ENCODE results near the gene CUTA.
"Not testable (repeated sequence)": the region's sequence is repeated elsewhere in the genome, so short reads cannot be mapped to it uniquely, and the experiment has no call there.

The CUTA gene

GRCh38 chr6:33420491-33421343, 2.8 kb upstream of the CUTA start:
- no peak for DNase-seq

DNA sequence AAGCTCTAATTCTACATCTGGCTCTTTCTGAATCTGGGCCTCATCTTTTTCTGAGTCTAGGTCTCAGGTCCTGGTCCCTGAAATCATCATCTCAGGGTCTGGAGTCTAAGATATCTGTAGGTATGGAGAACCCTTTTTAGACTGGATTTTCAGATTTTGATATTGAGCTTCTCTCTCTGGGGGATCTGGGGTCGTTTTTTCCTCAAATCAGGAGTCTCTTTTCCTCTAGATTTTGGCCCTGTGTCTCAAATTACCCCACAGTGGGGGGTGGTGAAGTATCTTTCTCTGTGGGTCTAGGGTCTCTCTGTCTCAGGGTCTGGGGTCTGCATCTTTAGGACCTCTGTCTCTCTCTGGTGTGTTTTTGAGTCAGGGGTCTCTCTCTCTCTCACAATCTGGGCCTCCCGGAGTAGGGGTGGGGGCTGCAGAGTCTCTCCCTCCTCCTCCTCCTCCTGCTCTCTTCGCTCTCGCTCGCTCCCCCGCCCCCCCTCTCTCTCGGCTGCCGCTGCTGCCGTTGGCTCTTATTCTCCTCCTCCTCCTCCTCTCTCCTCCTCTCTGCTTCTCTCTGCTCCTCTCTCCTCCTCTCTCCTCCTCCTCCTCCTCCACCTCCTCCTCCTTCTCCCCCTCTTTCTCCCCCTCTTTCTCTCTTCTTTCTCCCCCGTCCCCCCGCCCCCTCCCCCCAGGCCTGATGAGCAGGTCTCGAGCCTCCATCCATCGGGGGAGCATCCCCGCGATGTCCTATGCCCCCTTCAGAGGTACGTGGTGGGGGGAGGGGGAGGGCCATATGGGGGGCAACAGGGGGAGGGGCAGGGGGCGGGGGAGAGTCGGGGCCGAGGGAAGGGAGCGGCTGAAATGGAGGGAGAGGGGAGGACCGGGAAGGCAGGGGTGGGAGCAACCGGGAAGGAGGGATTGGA, 1.9 kb upstream of the CUTA start, which contains the start of gene SYNGAP1:
Gene SYNGAP1, plus strand, starts transcription at position 486 of the 911 bp plus-strand sequence. Its CDS starts 200 bp downstream, at position 686.
- no peak for DNase-seq

DNA sequence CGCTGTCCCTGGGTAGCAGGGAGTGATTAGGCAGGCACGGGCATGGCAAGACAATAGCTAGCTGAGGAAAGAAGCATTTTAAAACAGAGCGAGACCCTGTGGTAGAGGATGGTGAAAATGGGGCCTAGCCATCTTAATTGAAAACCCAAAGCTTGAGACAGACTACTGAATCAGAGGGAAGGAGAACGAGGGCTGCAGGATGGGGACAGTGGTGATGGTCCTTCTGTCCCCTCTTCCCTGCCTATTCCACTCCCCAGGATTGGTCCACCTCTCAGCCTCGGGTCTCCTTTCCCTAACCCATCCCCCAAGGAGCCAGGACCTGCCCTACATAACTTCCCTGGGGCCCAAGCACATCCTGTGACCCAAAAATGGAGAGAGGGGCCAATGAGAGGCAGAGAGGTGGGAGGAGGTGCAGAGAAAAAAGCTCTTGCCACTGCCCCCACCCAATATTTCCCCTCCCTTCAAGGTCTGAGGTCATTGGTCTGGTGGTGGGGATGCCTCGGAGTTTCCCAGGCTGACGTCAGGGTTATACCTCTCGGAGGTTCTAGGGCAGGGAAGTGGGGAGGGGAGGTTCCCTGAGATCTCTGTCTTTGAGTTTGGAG, 884 bp upstream of the CUTA start:
- DNase-seq, result no peak

DNA sequence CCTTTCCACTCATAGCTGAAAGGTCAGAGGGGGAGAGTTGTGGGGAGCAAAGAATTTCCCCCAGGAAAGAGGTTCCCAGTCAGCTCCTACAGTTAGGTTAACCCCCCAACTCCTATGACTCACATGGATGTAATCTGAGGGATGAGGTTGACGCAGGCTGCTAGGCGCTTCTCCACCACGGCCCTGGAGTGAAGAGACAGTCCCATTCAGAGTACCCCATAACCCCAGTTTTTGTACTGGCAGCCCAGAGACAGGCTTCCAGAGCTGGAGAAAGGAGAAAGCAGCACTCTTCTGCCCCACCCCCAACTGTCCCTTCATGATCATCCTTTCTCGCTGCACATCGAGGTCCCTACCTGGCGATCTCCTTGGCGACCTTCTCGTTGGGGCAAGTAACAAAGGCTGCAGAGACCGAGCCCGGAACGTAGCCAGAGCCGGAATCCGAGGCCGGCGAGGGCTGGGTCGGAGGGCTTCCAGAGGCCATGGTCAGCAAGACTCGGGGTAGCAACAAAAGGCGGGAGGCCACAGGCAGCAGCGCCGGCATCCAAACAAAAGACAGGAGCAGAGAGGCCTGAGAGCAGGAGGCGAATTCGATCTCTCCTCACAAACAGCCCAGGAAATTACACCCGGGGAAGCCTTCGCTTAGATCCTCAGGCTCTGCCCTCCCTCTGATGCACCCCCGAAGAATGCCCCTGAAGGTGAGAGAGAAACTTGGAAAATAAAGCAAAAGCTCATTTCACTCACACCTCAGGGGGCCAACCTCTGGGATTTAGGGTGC, 592 bp downstream of the CUTA start:
- no peak for DNase-seq

- DNase-seq, result peak; percentile 51
Measured at GRCh38 chr6:33416386-33417127, 1.4 kb downstream of the CUTA start.

GRCh38 chr6:33415831-33416230, 2.1 kb downstream of the CUTA start:
- DNase-seq, result no peak

DNA sequence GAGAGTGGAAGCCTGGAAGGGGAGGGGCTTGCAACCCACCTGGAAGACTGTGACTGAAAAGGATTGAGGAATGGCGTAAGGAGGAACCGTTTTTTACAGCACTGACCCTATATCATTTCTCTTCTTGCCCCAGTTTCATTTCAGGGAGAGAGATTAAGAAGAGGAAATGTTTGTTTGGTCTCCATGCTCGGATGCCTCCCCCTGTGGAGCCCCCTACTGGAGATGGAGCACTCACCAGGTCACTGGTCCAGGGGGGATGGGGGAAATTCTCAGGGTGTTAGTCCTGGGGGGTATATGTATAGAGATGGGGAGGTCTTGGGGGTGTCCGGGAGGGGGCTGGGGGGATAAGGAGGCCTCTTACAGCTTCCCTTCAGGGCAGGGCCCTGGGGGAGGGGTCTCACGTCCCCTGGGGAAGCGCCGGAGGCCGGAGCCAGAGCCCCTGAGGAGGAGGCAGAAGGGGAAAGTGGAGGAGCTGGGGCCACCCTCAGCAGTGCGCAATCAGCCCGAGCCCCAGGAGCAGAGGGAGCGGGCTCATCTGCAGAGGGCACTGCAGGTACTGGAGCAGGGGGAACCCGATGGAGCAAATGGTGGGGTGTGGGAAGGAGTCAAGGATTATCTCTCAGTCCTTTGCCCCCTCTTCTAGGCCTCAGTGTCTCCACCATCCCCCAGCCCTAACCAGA, 3.2 kb downstream of the CUTA start:
- no peak for DNase-seq

GRCh38 chr6:33413241-33414120, 4.4 kb downstream of the CUTA start:
- DNase-seq, result no peak

- DNase-seq, result no peak
Measured at GRCh38 chr6:33412140-33413009, 5.5 kb downstream of the CUTA start.

GRCh38 chr6:33411632-33412005, 6.3 kb downstream of the CUTA start:
- DNase-seq, result no peak

- DNase-seq, result no peak
Measured at GRCh38 chr6:33410711-33411631, 6.9 kb downstream of the CUTA start, which contains the start of gene PHF1. Gene PHF1 (plus strand): TSS chr6:33411014. CDS start chr6:33412264, 1,250 bp downstream.

DNA sequence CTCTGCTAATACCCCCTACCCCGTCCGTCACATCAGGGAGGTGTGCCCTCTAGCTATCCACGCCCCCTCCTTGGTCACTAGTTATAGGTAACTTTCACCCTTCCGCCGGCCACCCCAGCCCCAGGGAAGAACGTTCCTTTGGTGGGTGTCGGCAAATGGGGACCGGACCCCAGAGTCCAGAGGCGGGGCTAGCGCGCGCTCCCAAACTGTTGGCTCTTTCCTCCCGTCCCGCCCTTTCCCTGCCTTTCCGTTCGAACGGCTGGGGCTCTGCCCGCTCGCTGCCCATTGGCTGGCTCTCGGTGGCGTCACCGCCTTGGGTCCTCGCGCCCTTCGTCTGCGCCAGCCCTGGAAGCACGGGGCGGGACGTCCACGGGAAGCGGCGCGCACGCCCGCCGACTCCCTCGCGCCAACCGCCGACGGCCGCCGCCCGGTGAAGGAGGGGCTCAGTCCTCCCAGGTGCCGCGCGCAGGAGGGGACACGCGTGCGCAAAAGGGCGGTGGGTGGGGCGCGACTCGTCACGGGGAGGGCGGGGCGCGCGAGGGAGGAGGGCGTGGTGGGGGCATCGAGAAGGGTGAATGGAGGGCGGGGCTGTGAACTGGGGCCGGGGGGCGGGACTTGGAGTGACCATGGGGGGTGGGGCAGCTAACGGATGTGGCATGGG, 7.7 kb downstream of the CUTA start:
- peak; percentile 98 for DNase-seq

DNA sequence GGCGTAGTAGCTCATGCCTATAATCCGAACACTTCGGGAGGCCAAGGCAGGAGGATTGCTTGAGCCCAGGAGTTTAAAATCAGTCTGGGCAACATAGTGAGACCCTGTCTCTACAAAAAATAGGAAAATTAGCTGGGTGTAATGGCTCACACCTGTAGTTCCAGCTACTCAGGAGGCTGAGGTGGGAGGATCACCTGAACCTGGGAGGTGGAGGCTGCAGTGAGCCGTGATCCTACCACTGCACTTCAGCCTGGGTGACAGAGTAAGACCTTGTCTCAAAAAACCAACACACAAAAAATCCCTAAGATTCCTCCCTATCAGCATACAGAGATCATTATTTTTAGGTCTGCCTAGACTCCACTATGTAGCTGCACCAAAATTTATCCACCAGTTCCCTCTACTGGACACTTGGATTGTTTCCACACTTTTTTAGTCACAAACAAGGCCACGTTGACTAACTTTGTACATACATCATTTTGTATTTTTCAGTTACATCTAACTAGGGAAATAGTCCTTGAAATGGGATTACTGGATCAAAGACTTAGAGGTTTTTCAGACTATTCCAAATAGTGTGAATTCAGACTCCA, 10.7 kb downstream of the CUTA start:
- DNase-seq, result no peak

DNA sequence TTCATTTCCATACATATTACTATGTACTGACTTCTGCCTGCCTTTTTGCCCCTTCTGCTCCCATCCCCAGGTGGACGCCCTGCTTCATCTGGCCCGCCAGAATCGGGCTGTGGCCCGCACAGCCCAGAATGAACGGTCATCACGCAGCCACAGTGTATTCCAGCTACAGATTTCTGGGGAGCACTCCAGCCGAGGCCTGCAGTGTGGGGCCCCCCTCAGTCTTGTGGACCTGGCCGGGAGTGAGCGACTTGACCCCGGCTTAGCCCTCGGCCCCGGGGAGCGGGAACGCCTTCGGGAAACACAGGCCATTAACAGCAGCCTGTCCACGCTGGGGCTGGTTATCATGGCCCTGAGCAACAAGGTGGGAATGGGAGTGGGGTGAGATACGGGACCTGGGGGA, 11.8 kb downstream of the CUTA start:
- DNase-seq, result no peak

DNA sequence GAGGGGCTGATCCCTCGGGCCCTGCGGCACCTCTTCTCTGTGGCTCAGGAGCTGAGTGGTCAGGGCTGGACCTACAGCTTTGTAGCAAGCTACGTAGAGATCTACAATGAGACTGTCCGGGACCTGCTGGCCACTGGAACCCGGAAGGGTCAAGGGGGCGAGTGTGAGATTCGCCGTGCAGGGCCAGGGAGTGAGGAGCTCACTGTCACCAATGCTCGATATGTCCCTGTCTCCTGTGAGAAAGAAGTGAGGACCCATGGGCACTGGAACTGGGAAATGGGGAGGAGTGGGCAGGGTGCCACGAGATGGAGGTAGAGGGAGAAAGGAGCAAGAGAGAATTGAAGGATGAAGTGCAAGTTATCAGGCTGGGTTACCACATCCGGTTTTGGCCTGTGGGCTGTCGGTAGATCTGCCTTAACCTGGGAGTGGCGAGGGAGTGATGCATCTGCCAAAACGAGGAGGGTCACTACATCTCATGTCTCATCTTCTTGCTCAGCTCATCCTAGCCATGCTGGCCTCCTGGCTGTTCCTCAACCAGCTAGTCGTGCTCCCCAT, 12.4 kb downstream of the CUTA start:
- no peak for DNase-seq

DNA sequence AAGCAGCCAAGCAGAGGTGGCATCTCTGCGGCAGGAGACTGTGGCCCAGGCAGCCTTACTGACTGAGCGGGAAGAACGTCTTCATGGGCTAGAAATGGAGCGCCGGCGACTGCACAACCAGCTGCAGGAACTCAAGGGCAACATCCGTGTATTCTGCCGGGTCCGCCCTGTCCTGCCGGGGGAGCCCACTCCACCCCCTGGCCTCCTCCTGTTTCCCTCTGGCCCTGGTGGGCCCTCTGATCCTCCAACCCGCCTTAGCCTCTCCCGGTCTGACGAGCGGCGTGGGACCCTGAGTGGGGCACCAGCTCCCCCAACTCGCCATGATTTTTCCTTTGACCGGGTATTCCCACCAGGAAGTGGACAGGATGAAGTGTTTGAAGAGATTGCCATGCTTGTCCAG, 13.0 kb downstream of the CUTA start:
- no peak for DNase-seq

DNA sequence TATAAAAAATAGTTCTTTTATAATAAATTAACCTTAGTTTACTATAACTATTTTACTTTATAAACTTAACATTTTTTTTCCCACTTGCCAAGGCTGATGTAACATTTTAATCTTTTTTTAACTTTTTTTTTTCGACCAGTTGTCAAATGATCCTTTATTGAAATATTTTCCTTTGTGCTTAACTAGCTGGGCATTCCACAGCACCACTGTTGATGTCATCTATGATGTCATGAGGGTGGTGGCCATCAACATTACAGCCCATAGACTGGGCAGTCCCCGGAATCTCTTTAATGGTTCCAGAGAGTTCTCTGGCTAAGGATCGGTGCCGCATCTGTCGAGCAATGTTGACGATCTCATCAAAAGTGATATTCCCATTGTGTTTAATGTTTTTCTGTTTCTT, 18.0 kb downstream of the CUTA start:
- DNase-seq, result not testable (repeated sequence)

Data from activated CD4-positive, CD25-positive, alpha-beta regulatory T cell treated with anti-CD3 and anti-CD28 coated beads, Interleukin-2, amount 50 U/mL, for 72 hours (primary cell).